LHCN-M2 (cell line): ENCODE measurements around the gene BCL2L15. TPM values are rescaled to one million over a fixed set of nuclear protein-coding genes. Genes with fewer than 3 reads are reported as not detected.

Experiments
- total RNA-seq: library from RNA; depleted of rRNA; stranded (reverse); fragments of >200 nt; gene quantifications from 2 replicates; pipeline ENCODE4 v1.2.3, GENCODE V29; 2014; rRNA removed

BCL2L15 gene
- total RNA-seq, 1 experiment from 2014 or later = 0.17 TPM

Other genes with a start within 250 kb of the BCL2L15 start
- gene PHTF1, start 128.1 kb downstream of the BCL2L15 start, total RNA-seq = 39.0 and 39.6 TPM in 2 replicates
- 8.1 and 10.7 TPM in 2 replicates for gene RSBN1, start 75.1 kb downstream of the BCL2L15 start, total RNA-seq
- 11.1 and 13.9 TPM in 2 replicates for gene PTPN22, start 15.9 kb downstream of the BCL2L15 start, total RNA-seq
- 20.3 and 20.4 TPM in 2 replicates for gene AP4B1, start 17.2 kb upstream of the BCL2L15 start, total RNA-seq
- gene DCLRE1B, start 17.7 kb upstream of the BCL2L15 start, total RNA-seq = 16.0 and 18.4 TPM in 2 replicates
- gene HIPK1, start 41.7 kb upstream of the BCL2L15 start, total RNA-seq = 28.2 and 40.1 TPM in 2 replicates
- gene OLFML3, start 91.9 kb upstream of the BCL2L15 start, total RNA-seq = 583 and 771 TPM in 2 replicates